Measurements from ENCODE around the gene RCAN2.

- TF ChIP-seq, protein P1, sequence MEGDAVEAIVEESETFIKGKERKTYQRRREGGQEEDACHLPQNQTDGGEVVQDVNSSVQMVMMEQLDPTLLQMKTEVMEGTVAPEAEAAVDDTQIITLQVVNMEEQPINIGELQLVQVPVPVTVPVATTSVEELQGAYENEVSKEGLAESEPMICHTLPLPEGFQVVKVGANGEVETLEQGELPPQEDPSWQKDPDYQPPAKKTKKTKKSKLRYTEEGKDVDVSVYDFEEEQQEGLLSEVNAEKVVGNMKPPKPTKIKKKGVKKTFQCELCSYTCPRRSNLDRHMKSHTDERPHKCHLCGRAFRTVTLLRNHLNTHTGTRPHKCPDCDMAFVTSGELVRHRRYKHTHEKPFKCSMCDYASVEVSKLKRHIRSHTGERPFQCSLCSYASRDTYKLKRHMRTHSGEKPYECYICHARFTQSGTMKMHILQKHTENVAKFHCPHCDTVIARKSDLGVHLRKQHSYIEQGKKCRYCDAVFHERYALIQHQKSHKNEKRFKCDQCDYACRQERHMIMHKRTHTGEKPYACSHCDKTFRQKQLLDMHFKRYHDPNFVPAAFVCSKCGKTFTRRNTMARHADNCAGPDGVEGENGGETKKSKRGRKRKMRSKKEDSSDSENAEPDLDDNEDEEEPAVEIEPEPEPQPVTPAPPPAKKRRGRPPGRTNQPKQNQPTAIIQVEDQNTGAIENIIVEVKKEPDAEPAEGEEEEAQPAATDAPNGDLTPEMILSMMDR (conservative IDR thresholded peaks at IDR 0.05; ENCODE audit: low read depth, low read length) = no peak
- TF ChIP-seq EZH2 (IDR thresholded peaks at IDR 0.05; ENCODE audit: borderline replicate concordance, low read depth, low read length, poor library complexity, severe bottlenecking) = no peak
These were observed 315.8 kb downstream of the RCAN2 start for GRCh38 chr6:46175446-46175845.

All from A673 (cell line).